Glutamatergic neuron (in vitro differentiated cells): Measurements from ENCODE around the gene DNMBP. TPM values are rescaled to one million over a fixed set of nuclear protein-coding genes. Genes with fewer than 3 reads are reported as not detected.

ENCODE experiments used
- DNase-seq: peaks from one replicate; pipeline ENCODE4 v3.0.0; 2022
- H3K27ac Mint-ChIP-seq: one replicate; pipeline ENCODE4 v1.8.0; 2020; ENCODE audit warnings: mild to moderate bottlenecking, mixed read lengths, inconsistent platforms; ENCODE audit not compliant: unreplicated experiment
- H3K27me3 Mint-ChIP-seq: one replicate; pipeline ENCODE4 v1.8.0; 2020; ENCODE audit warnings: mild to moderate bottlenecking, moderate library complexity, mixed read lengths, inconsistent platforms; ENCODE audit not compliant: unreplicated experiment
- H3K36me3 Mint-ChIP-seq: one replicate; pipeline ENCODE4 v1.8.0; 2020; ENCODE audit warnings: mild to moderate bottlenecking, mixed read lengths, inconsistent platforms; ENCODE audit not compliant: unreplicated experiment
- H3K4me1 Mint-ChIP-seq: one replicate; pipeline ENCODE4 v1.8.0; 2020; ENCODE audit warnings: mild to moderate bottlenecking, low read depth, mixed read lengths, inconsistent platforms; ENCODE audit not compliant: unreplicated experiment
- H3K4me3 Mint-ChIP-seq: one replicate; pipeline ENCODE4 v1.8.0; 2020; ENCODE audit warnings: mild to moderate bottlenecking, mixed read lengths, inconsistent platforms; ENCODE audit not compliant: unreplicated experiment
- H3K9me3 Mint-ChIP-seq: one replicate; pipeline ENCODE4 v1.8.0; 2020; ENCODE audit warnings: mild to moderate bottlenecking, moderate library complexity, mixed read lengths, inconsistent platforms; ENCODE audit not compliant: unreplicated experiment
- CTCF ChIP-seq: fragments of 200-600 bp; sonication (generic); IDR thresholded peaks from one replicate; pipeline ENCODE4 v1.5.0; 2021; ENCODE audit not compliant: partially characterized antibody, unreplicated experiment
- total RNA-seq: library from RNA; stranded (reverse); fragmentation: NEBNext Ultra II Directional; extraction: Animal tissue kit (Norgen Biotek cat#: 25700); gene quantifications from one replicate; pipeline ENCODE4 v1.2.1, GENCODE V29; 2021; ENCODE audit not compliant: unreplicated experiment

Gene DNMBP
- total RNA-seq, 1 donor from 2014 or later: 9.5 TPM

GRCh38 chr10:99920901-99921300, 88.8 kb downstream of the DNMBP start:
- Mint-ChIP-seq H3K4me3 (no peak overlapping the region), H3K4me1 (peaks cover 4% of the 10 kb centered on the region), H3K9me3 (peaks cover 5% of the 10 kb centered on the region), H3K27me3 (peaks cover 2% of the 10 kb centered on the region), H3K36me3 (peaks cover 9% of the 10 kb centered on the region), H3K27ac (no peak overlapping the region)
- no peak for TF ChIP-seq CTCF
- no peak for DNase-seq

GRCh38 chr10:99920486-99920885, 89.3 kb downstream of the DNMBP start:
- H3K27me3 Mint-ChIP-seq: peaks cover 2% of the 10 kb centered on the region
- H3K9me3 Mint-ChIP-seq: peaks cover 5% of the 10 kb centered on the region
- TF ChIP-seq CTCF: no peak
- H3K4me1 Mint-ChIP-seq: peaks cover 4% of the 10 kb centered on the region
- no peak for DNase-seq
- H3K36me3 Mint-ChIP-seq: peaks cover 9% of the 10 kb centered on the region
- H3K27ac Mint-ChIP-seq: no peak overlapping the region
- H3K4me3 Mint-ChIP-seq: no peak overlapping the region

- peaks cover 3% of the 10 kb centered on the region for H3K36me3 Mint-ChIP-seq
- peak overlapping the region; percentile 67 for H3K4me3 Mint-ChIP-seq
- H3K9me3 Mint-ChIP-seq: peaks cover 2% of the 10 kb centered on the region
- peaks cover 2% of the 10 kb centered on the region for H3K27me3 Mint-ChIP-seq
- H3K4me1 Mint-ChIP-seq: peaks cover 12% of the 10 kb centered on the region
- TF ChIP-seq CTCF: no peak
- H3K27ac Mint-ChIP-seq: no peak overlapping the region
- peak; percentile 39 for DNase-seq
Measured at GRCh38 chr10:99917963-99918825, 91.6 kb downstream of the DNMBP start.

- no peak for TF ChIP-seq CTCF
- Mint-ChIP-seq H3K27me3 (no peaks in the 10 kb centered on the region), H3K27ac (no peak overlapping the region), H3K36me3 (peaks cover 3% of the 10 kb centered on the region), H3K4me1 (peaks cover 12% of the 10 kb centered on the region), H3K4me3 (no peak overlapping the region), H3K9me3 (peaks cover 3% of the 10 kb centered on the region)
- no peak for DNase-seq
Measured at GRCh38 chr10:99916776-99917175, 93.0 kb downstream of the DNMBP start.

- Mint-ChIP-seq H3K27ac (no peak overlapping the region), H3K4me1 (peaks cover 12% of the 10 kb centered on the region), H3K36me3 (no peaks in the 10 kb centered on the region), H3K4me3 (no peak overlapping the region), H3K27me3 (no peaks in the 10 kb centered on the region), H3K9me3 (peaks cover 3% of the 10 kb centered on the region)
- no peak for TF ChIP-seq CTCF
- no peak for DNase-seq
Measured at GRCh38 chr10:99915414-99915813, 94.3 kb downstream of the DNMBP start.
